Vagina (tissue), 2 donors: ENCODE data around the gene CENPV.

Source experiments
- POLR2A ChIP-seq, 2 donors: fragments of 450-650 bp; IDR thresholded peaks; one replicate each; pipeline ENCODE4 v1.6.1; 2017; ENCODE audit warnings: antibody characterized with exemption in 2 of 2, mild to moderate bottlenecking in 2 of 2, moderate library complexity in 2 of 2
- POLR2AphosphoS5 ChIP-seq, 2 donors: sonication (generic); formaldehyde crosslinking; IDR thresholded peaks; one replicate each; pipeline ENCODE4 v1.9.0; 2017; ENCODE audit warnings: antibody characterized with exemption in 2 of 2, mild to moderate bottlenecking in 2 of 2, low read depth in 1 of 2; ENCODE audit not compliant: insufficient read depth in 1 of 2
- TF ChIP-seq, protein P1 (sequence below), 3 experiments: fragments of 450-650 bp in 2 of 3; fragments of 200-600 bp in 1 of 3; sonication (generic) in 1 of 3; IDR thresholded peaks; one replicate each; pipeline ENCODE4 v1.5.1; 2017 to 2019; ENCODE audit warnings: antibody characterized with exemption in 3 of 3, mild to moderate bottlenecking in 2 of 3, moderate library complexity in 2 of 3

DNA sequence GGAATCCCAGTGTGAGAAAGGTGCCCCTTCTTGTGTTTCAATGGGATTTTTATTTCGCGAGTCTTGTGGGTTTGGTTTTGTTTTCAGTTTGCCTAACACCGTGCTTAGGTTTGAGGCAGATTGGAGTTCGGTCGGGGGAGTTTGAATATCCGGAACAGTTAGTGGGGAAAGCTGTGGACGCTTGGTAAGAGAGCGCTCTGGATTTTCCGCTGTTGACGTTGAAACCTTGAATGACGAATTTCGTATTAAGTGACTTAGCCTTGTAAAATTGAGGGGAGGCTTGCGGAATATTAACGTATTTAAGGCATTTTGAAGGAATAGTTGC is 28.2 kb upstream of the CENPV start:
- TF ChIP-seq, protein P1, sequence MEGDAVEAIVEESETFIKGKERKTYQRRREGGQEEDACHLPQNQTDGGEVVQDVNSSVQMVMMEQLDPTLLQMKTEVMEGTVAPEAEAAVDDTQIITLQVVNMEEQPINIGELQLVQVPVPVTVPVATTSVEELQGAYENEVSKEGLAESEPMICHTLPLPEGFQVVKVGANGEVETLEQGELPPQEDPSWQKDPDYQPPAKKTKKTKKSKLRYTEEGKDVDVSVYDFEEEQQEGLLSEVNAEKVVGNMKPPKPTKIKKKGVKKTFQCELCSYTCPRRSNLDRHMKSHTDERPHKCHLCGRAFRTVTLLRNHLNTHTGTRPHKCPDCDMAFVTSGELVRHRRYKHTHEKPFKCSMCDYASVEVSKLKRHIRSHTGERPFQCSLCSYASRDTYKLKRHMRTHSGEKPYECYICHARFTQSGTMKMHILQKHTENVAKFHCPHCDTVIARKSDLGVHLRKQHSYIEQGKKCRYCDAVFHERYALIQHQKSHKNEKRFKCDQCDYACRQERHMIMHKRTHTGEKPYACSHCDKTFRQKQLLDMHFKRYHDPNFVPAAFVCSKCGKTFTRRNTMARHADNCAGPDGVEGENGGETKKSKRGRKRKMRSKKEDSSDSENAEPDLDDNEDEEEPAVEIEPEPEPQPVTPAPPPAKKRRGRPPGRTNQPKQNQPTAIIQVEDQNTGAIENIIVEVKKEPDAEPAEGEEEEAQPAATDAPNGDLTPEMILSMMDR (IDR thresholded peaks at IDR 0.05), result no peak
- TF ChIP-seq POLR2A (IDR thresholded peaks at IDR 0.05), result no peak
- no peak for TF ChIP-seq POLR2AphosphoS5 (IDR thresholded peaks at IDR 0.05; ENCODE audit: insufficient read depth in 1 of 2, low read depth in 1 of 2)
